HepG2 (cell line): ENCODE results near the gene SPTSSB.

ENCODE experiments used
- CHD2 ChIP-seq: IDR thresholded peaks from 2 replicates; pipeline ENCODE4 v1.6.1; 2011; ENCODE audit warnings: low read depth, low read length, improper control_type of control experiment
- POLR2A ChIP-seq, 2 experiments: IDR thresholded peaks; 2 replicates each; pipeline ENCODE4 v1.6.1; 2011; ENCODE audit warnings: low read depth in 2 of 2, low read length in 2 of 2, mild to moderate bottlenecking in 1 of 2, moderate library complexity in 1 of 2; ENCODE audit not compliant: insufficient read depth in 1 of 2
- ZBTB40 ChIP-seq, 2 experiments: fragments of 450-650 bp in 1 of 2; sonication (generic) in 1 of 2; formaldehyde crosslinking in 1 of 2; IDR thresholded peaks; 2 replicates each; pipeline versions ENCODE4 v1.6.1 to v1.8.0; 2016 to 2022; ENCODE audit warnings: antibody characterized with exemption in 1 of 2, mild to moderate bottlenecking in 1 of 2, missing genetic modification reagents in 1 of 2
- ZNF430 ChIP-seq: sonication (generic); formaldehyde crosslinking; IDR thresholded peaks from 2 replicates; pipeline ENCODE4 v1.9.0; 2021; ENCODE audit warnings: mild to moderate bottlenecking, missing genetic modification reagents
- ZSCAN9 ChIP-seq: IDR thresholded peaks from 2 replicates; pipeline ENCODE4 v1.6.1; 2016; ENCODE audit warnings: borderline replicate concordance

GRCh38 chr3:161355508-161355907, 15.8 kb downstream of the SPTSSB start:
- no peak for TF ChIP-seq POLR2A (IDR thresholded peaks at IDR 0.05; ENCODE audit: insufficient read depth in 1 of 2, low read depth in 2 of 2, low read length in 2 of 2)
- TF ChIP-seq ZNF430 (CRISPR knock-in tag), result no peak
- no peak for TF ChIP-seq ZSCAN9 (CRISPR knock-in tag)
- no peak for TF ChIP-seq ZBTB40 (IDR thresholded peaks at IDR 0.05)
- TF ChIP-seq ZBTB40 (CRISPR knock-in tag; IDR thresholded peaks at IDR 0.05), result no peak
- TF ChIP-seq CHD2, result no peak
